Peyer's patch (tissue), 4 donors: ENCODE measurements around the gene DNA2.

Source experiments
- POLR2A ChIP-seq, 2 donors: fragments of 450-650 bp; IDR thresholded peaks; one replicate each; pipeline ENCODE4 v1.5.1; 2017; ENCODE audit warnings: antibody characterized with exemption in 2 of 2, mild to moderate bottlenecking in 2 of 2, moderate library complexity in 2 of 2
- TF ChIP-seq, protein P1 (sequence below), 6 experiments: fragments of 450-650 bp in 4 of 6; fragments of 200-600 bp in 2 of 6; sonication (generic) in 1 of 6; IDR thresholded peaks; one replicate each; pipeline ENCODE4 v1.5.1; 2017 to 2019; ENCODE audit warnings: antibody characterized with exemption in 6 of 6, mild to moderate bottlenecking in 3 of 6, moderate library complexity in 1 of 6

DNA sequence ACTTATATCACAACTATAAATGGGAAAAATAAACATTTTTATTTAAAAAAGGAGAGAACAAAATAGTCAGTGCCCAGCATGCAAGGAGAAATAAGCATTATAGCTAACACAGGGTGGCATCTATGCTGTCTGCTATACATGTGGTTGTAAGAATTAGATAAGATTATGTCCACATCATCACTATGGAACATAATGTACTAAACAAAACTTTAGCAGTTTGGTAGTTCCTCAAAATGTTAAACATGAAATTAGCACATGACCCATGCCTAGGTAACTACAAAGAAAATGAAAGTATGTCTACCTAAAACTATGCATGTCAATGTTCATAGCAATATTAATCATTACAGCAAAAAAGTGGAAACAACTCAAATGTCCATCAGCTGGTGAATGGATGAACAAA, 36.0 kb downstream of the DNA2 start:
- TF ChIP-seq, protein P1, sequence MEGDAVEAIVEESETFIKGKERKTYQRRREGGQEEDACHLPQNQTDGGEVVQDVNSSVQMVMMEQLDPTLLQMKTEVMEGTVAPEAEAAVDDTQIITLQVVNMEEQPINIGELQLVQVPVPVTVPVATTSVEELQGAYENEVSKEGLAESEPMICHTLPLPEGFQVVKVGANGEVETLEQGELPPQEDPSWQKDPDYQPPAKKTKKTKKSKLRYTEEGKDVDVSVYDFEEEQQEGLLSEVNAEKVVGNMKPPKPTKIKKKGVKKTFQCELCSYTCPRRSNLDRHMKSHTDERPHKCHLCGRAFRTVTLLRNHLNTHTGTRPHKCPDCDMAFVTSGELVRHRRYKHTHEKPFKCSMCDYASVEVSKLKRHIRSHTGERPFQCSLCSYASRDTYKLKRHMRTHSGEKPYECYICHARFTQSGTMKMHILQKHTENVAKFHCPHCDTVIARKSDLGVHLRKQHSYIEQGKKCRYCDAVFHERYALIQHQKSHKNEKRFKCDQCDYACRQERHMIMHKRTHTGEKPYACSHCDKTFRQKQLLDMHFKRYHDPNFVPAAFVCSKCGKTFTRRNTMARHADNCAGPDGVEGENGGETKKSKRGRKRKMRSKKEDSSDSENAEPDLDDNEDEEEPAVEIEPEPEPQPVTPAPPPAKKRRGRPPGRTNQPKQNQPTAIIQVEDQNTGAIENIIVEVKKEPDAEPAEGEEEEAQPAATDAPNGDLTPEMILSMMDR (IDR thresholded peaks at IDR 0.05): no peak
- no peak for TF ChIP-seq POLR2A (IDR thresholded peaks at IDR 0.05)
